Neural progenitor cell (in vitro differentiated cells): ENCODE data around the gene TMSB15B.
"Not testable (repeated sequence)": the region's sequence is repeated elsewhere in the genome, so short reads cannot be mapped to it uniquely, and the experiment has no call there.

Experiments
- EZH2 ChIP-seq: fragments of 200-600 bp; sonication (generic); IDR thresholded peaks from 2 replicates; pipeline ENCODE4 v1.6.1; 2017; ENCODE audit warnings: antibody characterized with exemption, mild to moderate bottlenecking, moderate library complexity
- EZH2phosphoT487 ChIP-seq: fragments of 200-600 bp; sonication (generic); IDR thresholded peaks from 2 replicates; pipeline ENCODE4 v1.6.1; 2017; ENCODE audit warnings: antibody characterized with exemption
- TF ChIP-seq, protein P1 (sequence below): fragments of 200-600 bp; sonication (generic); IDR thresholded peaks from 2 replicates; pipeline ENCODE4 v1.5.1; 2017; ENCODE audit warnings: antibody characterized with exemption, mild to moderate bottlenecking

DNA sequence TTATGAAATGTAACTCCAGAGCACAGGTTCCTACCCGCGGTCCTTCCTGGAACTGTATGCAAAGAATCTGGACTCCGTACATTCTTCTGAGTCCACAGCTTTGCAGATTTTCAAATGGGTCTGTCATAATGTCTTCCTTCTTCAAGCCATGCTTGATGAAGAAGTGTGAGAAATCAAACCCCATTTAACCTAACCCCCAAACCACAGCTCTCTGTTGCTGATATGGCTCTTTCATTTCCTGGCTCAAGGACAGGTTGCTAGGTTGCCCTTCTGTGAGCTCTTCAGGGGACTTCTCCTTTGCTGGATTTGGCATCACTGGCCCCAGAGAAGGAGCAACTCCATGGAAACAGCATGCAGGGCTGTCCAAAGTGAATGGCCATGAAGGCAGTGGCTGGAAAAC is 41.9 kb upstream of the TMSB15B start:
- TF ChIP-seq, protein P1, sequence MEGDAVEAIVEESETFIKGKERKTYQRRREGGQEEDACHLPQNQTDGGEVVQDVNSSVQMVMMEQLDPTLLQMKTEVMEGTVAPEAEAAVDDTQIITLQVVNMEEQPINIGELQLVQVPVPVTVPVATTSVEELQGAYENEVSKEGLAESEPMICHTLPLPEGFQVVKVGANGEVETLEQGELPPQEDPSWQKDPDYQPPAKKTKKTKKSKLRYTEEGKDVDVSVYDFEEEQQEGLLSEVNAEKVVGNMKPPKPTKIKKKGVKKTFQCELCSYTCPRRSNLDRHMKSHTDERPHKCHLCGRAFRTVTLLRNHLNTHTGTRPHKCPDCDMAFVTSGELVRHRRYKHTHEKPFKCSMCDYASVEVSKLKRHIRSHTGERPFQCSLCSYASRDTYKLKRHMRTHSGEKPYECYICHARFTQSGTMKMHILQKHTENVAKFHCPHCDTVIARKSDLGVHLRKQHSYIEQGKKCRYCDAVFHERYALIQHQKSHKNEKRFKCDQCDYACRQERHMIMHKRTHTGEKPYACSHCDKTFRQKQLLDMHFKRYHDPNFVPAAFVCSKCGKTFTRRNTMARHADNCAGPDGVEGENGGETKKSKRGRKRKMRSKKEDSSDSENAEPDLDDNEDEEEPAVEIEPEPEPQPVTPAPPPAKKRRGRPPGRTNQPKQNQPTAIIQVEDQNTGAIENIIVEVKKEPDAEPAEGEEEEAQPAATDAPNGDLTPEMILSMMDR, result not testable (repeated sequence)
- not testable (repeated sequence) for TF ChIP-seq EZH2, EZH2phosphoT487
